Activated naive CD4-positive, alpha-beta T cell treated with anti-CD3 and anti-CD28 coated beads, Interleukin-2, amount 50 U/mL, for 72 hours (primary cell): ENCODE results near the gene ENOX1. TPM values are rescaled to one million over a fixed set of nuclear protein-coding genes. Genes with fewer than 3 reads are reported as not detected.

Source experiments
- ATAC-seq, 2 donors: fragments of 150-1000 bp; cut with Tn5 transposase; 2 replicates each; pipeline ENCODE4 v1.10.0; 2021; ENCODE audit warnings: mild to moderate bottlenecking in 2 of 2, moderate library complexity in 2 of 2
- DNase-seq, 2 donors: peaks; one replicate each; pipeline ENCODE4 v3.0.0; 2021 to 2022; ENCODE audit warnings: low spot score in 2 of 2
- H3K27ac Mint-ChIP-seq, 2 donors: one replicate each; pipeline ENCODE4 v1.8.0; 2022; ENCODE audit warnings: mild to moderate bottlenecking in 2 of 2, mixed read lengths in 2 of 2
- H3K36me3 Mint-ChIP-seq, 2 donors: one replicate each; pipeline ENCODE4 v1.8.0; 2022; ENCODE audit warnings: mixed read lengths in 2 of 2
- H3K9me3 Mint-ChIP-seq, 2 donors: one replicate each; pipeline ENCODE4 v1.8.0; 2022; ENCODE audit warnings: mixed read lengths in 2 of 2
- total RNA-seq, 2 donors: library from RNA; stranded (reverse); gene quantifications; one replicate each; pipeline ENCODE4 v1.2.3, GENCODE V29; 2022

ENOX1 gene
- total RNA-seq, 2 donors from 2014 or later = 1.8 TPM; not detected in 1

DNA sequence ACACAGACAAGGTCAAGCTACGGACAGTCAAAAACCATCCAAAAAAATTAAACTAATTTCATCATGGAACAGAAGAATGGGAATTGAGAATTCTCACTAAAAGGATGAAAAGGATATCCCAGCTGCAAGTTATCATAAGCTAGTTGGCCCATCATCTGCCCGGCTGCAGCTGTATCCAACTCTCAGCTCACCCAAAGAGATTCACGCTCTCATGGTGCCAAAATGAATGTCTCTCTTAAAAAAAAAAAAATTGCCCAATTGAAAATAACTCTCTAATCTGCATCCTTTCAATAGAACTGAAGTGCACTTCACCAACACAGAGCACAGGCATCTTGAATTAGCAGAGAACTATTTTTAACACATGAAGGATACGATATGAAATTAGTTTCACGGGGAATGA, 20.0 kb downstream of the ENOX1 start:
- Mint-ChIP-seq H3K36me3 (no peaks in the 10 kb centered on the region), H3K9me3 (no peaks in the 10 kb centered on the region), H3K27ac (no peak overlapping the region)
- DNase-seq = no peak
- no peak for ATAC-seq

DNA sequence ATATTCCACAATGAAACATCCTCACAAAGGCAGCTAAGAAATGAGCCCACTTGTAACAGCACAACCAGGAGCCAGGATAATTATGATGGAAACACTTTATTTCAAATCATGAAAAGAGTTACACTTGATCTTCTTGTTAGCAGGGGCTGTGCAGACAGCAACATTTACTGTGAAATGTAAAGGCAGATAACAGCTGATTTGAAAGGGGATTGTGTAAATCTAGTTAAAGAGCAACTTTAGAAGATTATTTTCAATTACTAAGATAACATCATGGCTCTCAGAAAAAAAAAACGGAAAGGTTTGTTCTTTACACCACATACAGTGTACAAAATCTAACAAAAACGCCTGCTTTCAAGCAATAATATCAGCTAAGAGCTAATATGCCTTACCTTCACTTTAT, 22.4 kb downstream of the ENOX1 start:
- Mint-ChIP-seq H3K9me3 (no peaks in the 10 kb centered on the region), H3K36me3 (no peaks in the 10 kb centered on the region), H3K27ac (no peak overlapping the region)
- ATAC-seq (no peak), DNase-seq (no peak)

DNA sequence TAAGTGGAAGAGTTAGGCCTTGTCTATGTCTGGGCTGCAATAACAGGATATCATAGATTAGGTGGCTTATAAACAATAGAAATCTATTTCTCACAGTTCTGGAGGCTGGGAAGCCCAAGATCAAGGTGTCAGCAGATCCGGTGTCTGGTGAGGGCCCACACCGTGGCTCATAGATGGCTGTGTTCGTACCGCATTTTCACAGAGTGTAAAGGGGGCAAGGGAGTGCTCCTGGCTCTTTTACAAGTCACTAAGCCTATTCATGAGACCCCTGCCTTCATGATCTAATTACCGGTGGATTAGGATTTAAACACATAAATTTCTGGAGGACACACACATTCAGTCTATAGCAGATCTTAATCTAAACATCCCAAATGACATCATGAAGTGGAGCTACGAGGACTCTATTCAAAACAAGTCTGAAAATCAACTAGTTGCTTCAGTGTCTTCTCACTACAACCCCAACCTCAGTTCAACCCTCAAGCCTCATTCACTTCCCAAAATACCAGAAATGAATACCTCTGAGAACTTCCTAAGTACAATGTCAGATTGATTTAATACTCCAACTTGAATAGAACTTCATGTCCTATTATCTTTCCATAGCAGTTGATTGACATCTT, 23.5 kb downstream of the ENOX1 start:
- DNase-seq = no peak
- Mint-ChIP-seq H3K27ac (no peak overlapping the region), H3K36me3 (no peaks in the 10 kb centered on the region), H3K9me3 (no peaks in the 10 kb centered on the region)
- ATAC-seq = no peak

DNA sequence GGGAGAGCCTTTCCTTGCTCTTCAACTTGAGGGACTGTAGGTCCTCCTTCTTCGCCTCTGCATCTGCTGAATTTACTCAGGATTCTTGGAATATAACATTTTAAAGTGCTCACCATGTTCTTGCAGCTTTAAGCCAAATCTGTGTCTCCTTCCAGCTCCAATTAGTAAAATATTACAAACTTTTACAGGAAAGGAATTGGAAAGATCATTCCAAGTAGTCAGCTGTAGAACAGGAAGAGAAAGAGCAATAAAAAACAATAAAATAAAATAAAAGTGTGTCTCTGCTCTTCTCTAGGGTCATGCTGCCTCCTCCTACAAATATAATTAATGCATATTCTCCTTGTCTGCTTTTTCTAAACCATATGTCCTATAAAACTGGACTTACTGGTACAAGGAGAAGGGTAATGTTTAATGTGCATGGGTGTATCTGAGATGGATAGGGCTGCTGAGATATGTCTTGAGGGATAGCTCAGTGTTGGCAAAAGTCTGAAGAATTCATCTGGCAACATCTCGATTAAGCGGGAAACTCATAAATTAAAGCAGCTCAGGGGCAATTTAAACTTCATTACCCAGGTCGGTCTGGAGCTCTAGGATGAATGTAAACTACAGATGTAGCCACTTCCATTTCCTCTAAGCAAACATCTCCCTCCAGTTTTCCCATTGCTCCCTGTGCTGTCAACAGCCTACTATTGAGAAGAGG, 25.0 kb downstream of the ENOX1 start:
- ATAC-seq (no peak), DNase-seq (no peak)
- H3K9me3 Mint-ChIP-seq = no peaks in the 10 kb centered on the region
- H3K27ac Mint-ChIP-seq = no peak overlapping the region
- H3K36me3 Mint-ChIP-seq = no peaks in the 10 kb centered on the region

DNA sequence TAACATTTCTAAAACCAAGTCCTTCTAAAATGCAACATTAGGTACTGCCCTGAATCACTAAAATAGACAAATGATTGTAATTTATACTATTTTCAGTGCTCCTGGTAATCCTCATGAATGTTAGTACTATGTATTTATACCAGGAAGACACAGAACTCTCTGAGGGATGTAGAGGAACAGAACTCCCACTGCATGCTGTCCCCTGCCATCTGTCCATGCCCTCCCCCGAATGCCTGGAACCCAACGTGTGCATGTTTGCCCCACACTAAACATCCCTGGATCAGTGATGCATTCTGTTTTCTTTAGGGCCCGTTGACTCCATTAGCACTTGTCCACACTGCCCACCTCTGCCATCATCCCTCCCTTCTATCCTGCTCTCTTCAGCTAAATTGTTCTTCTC, 26.5 kb downstream of the ENOX1 start:
- no peak overlapping the region for H3K27ac Mint-ChIP-seq
- ATAC-seq = no peak
- no peak for DNase-seq
- no peaks in the 10 kb centered on the region for H3K9me3 Mint-ChIP-seq
- H3K36me3 Mint-ChIP-seq = no peaks in the 10 kb centered on the region

DNA sequence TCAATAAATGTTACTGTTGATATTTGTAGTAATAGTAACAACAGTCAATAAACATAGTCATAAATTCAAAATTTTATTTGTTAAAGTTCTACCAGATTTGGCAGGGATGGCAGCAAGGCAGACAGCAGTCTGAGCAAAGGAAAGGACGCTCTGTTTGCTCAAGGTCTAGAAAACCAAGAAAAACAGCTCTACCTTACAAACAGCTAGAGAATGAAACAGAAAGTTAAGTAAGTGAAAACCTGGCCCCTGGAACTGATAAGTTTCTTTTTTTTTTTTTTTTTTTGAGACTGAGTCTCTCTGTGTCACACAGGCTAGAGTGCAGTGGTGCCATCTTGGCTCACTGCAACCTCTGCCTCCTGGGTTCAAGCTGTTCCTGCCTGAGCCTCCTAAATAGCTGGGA, 27.9 kb downstream of the ENOX1 start:
- no peaks in the 10 kb centered on the region for H3K36me3 Mint-ChIP-seq
- no peaks in the 10 kb centered on the region for H3K9me3 Mint-ChIP-seq
- DNase-seq (no peak), ATAC-seq (peak in 1 of 2 donors; percentile 58)
- H3K27ac Mint-ChIP-seq = no peak overlapping the region

DNA sequence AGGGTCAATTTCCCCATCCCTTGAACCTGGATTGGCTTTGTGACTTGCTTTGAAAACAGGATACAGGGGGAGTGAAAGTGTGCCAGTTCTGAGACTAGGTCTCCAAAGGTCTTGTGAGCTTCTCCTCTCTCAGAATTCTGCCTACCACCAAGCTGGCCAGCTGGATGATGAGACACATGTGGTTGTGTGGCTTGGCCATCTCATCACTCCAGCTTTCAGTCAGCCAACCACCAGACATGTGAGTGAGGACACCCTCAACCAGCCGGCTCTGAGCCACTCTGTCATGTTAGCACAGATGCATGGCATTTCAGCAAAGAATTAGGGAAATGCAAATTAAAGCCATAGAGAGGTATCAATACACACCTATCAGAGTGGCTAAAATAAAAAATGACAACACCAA, 29.5 kb downstream of the ENOX1 start:
- Mint-ChIP-seq H3K27ac (no peak overlapping the region), H3K36me3 (no peaks in the 10 kb centered on the region), H3K9me3 (no peaks in the 10 kb centered on the region)
- peak in 1 of 2 donors; percentile 37 for ATAC-seq
- no peak for DNase-seq

DNA sequence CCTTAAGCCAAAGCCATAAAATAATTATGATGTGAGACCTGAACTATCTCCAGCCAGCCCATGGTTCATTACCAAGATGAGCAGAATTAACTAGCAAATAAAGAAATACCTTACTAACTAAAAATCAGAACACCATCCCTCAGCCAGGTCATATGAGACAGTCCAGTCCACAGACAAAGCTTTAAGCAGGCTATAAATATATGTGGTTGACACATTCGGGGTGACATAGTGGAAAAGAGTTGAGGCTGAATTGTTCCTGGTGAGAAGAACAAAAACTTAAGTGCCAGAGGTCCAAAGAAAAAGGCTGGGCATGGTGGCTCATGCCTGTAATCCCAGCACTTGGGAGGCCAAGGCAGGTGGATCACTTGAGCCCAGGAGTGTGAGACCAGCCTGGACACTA, 30.9 kb downstream of the ENOX1 start:
- no peaks in the 10 kb centered on the region for H3K9me3 Mint-ChIP-seq
- no peak overlapping the region for H3K27ac Mint-ChIP-seq
- H3K36me3 Mint-ChIP-seq = no peaks in the 10 kb centered on the region
- DNase-seq (no peak), ATAC-seq (no peak)

DNA sequence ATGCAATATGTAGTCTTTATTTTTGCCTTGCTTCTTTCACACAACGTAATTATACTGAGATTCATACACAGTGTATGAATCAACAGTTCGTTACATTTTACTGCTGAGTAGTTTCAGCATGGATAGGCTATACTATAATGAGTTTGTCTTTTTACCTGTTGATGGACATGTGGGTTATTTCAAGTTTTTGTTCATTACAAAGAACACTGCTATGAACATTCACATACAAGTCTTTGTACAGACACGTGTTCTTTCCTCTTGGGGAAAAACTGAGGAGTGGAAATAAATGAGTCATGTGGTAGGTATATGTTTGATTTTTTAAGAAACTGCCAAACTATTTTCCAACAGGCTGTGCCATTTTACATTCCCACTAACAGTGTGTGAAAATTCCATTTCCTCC, 35.1 kb downstream of the ENOX1 start:
- Mint-ChIP-seq H3K36me3 (no peaks in the 10 kb centered on the region), H3K9me3 (no peaks in the 10 kb centered on the region), H3K27ac (no peak overlapping the region)
- peak in 1 of 2 donors; percentile 66 for ATAC-seq
- no peak for DNase-seq

DNA sequence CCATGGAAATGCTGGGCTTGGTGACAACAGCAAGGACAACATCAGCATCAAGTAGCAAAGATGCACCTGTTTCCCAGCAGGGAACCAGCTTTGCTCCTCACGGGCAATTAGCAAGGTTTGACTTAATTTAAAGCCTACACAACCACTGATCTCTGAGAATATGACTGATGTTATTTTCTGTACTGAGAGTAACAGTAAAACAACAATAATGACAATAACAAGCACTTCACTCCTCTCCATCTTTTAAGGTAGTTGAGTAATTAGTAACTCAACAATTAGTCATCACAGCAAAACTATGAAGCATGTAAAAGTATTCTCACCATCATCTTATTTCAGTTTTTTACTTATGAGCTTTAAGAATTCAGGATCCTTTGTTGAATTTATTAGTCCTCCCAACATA, 37.3 kb downstream of the ENOX1 start:
- H3K36me3 Mint-ChIP-seq = peaks cover 0 to 4% of the 10 kb centered on the region in 2 donors
- peak in 1 of 2 donors; percentile 89 for ATAC-seq
- DNase-seq = no peak
- H3K27ac Mint-ChIP-seq = no peak overlapping the region
- peaks cover 0 to 3% of the 10 kb centered on the region in 2 donors for H3K9me3 Mint-ChIP-seq

DNA sequence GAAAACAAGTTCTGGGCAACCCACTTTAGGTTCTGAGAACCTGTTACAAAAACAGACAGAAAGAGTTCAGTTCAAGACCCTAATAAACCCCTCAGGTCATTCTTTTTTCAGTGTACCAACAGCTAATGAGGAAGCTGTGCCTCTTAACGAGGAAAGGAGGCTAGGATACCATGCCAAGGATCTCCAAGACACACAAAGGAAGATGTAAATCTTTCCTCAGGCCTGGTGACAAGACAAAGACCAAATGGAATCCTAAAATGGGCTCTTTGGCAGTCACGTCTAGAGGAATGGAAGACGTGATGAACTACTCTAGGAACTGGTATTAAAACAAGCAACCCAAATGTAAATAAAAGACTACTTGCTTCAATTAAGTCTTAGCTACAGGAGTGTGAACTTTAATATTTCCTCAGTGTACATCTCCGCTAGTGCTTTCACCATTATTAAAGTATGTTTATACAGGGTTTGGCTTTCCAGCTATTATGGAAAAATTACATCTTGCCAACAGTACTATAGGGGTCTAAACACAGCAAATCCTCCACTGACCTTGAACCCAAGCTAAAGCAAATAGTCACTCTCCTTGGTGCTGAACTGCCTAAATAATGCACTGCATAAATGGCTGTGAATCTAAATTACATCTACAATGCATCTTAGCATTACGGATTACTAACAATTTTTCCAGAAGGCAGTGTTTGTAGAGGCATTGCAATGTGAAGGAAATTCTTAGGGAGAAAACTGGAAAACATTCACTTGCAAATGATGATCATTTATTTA, 42.3 kb downstream of the ENOX1 start:
- peaks cover 0 to 6% of the 10 kb centered on the region in 2 donors for H3K9me3 Mint-ChIP-seq
- ATAC-seq (no peak), DNase-seq (no peak)
- H3K36me3 Mint-ChIP-seq = peaks cover 0 to 4% of the 10 kb centered on the region in 2 donors
- no peak overlapping the region for H3K27ac Mint-ChIP-seq

DNA sequence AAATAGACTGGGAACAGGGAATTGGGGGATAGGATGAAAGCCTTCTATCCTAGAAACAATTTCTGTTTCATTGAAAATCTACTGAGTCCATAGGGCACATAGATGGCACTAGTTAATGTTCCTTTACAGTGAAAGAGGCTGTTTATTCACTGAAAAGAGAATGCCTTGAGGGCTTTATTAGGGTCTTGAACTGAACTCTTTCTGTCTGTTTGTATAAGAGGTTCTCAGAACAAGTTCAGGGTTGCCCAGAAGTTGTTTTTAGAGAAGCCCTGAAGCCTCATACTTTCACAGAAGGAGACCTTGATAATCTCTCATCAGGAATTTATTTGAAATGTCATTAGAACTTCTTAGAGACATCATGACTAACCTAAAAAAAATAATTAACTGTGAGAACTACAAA, 43.9 kb downstream of the ENOX1 start:
- ATAC-seq (no peak), DNase-seq (no peak)
- Mint-ChIP-seq H3K36me3 (peaks cover 0 to 4% of the 10 kb centered on the region in 2 donors), H3K9me3 (peaks cover 0 to 6% of the 10 kb centered on the region in 2 donors), H3K27ac (no peak overlapping the region)

DNA sequence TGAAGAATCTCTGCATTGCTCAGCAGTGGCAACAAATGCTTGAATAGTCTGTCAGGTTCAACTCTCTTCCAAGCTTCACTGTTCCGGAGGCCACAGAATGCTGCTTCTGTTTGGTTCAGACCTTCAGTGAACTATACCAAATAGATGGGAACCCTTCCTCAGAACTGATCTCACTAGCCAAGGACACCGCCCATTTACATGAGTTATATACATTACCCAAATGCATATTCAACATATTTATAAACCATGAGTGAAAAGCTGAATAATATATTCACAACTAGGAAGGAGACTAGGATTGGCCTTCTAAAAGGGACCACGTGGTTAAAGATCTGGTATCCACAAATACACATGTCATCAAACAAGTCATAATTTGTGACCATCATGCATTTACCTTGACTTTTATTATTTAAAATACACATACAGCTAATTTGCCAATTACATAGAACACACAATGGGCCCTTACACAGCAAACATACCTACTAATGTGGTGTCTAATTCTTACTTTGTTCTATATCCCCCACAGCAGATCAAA, 49.3 kb downstream of the ENOX1 start:
- H3K9me3 Mint-ChIP-seq = peaks cover 0 to 3% of the 10 kb centered on the region in 2 donors
- no peak for ATAC-seq
- no peak for DNase-seq

DNA sequence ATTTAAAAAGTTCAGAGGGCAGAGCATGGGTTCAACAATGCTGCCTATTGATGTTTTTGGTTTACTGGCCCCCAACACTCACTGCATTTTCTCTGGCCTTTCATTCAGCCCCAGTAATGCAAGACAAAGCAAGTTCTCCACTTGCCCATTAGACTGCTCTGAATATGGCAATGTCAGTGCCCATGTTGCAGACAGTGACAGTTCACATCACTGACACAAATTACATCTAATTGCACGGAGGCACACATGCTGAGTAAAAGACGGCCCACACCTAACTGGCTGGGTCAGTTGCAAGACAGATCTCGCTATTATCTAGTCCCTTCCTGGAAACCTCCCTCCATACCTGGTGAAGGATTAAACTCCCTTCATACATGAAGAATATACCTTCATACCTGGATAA, 54.0 kb downstream of the ENOX1 start:
- no peaks in the 10 kb centered on the region for H3K9me3 Mint-ChIP-seq
- DNase-seq (no peak), ATAC-seq (no peak)
- H3K36me3 Mint-ChIP-seq = no peaks in the 10 kb centered on the region
- no peak overlapping the region for H3K27ac Mint-ChIP-seq

More for the DNA sequence above, 49.3 kb downstream of the ENOX1 start:
- H3K36me3 Mint-ChIP-seq = no peaks in the 10 kb centered on the region
- H3K27ac Mint-ChIP-seq = no peak overlapping the region

DNA sequence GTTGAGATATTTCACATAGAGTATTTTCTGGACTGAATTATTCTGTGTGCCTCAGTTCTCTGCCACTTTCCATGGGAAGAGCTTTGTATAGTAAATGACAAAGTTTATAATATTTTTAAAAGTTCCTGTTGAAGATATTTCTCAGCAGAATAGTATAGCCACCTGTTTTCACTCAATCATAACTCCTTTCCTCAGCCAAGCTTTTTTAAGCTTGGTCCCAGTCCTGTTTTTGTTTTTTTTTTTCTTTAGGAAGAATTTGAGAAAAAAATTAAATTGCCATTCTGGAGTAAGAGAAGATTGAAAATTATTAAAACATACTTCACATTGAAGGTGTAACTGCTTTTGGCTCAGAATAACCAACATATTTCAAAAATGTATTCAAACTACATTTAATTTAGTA, 55.5 kb downstream of the ENOX1 start:
- H3K36me3 Mint-ChIP-seq = no peaks in the 10 kb centered on the region
- no peak overlapping the region for H3K27ac Mint-ChIP-seq
- no peaks in the 10 kb centered on the region for H3K9me3 Mint-ChIP-seq
- ATAC-seq (no peak), DNase-seq (no peak)

DNA sequence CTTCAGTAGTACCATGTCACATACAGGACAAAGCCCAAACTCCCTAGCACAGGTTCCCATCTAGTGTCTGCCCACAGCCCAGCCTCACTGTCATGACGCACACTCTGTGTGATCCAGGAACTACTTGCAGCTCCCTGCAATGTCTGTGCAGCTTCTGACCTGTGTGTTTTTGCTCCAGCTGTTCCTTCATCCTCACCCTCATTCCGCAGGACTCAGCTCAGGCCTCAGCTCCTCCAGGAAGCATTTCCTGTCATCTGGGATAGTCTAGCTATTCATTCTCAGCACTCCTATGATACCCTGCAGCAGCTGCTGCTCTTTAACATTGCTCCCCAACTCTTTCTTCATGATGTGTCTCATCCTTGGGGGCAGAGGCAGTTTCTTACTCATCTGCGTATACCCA, 56.1 kb downstream of the ENOX1 start:
- DNase-seq (no peak), ATAC-seq (no peak)
- no peak overlapping the region for H3K27ac Mint-ChIP-seq
- no peaks in the 10 kb centered on the region for H3K36me3 Mint-ChIP-seq
- H3K9me3 Mint-ChIP-seq = no peaks in the 10 kb centered on the region

DNA sequence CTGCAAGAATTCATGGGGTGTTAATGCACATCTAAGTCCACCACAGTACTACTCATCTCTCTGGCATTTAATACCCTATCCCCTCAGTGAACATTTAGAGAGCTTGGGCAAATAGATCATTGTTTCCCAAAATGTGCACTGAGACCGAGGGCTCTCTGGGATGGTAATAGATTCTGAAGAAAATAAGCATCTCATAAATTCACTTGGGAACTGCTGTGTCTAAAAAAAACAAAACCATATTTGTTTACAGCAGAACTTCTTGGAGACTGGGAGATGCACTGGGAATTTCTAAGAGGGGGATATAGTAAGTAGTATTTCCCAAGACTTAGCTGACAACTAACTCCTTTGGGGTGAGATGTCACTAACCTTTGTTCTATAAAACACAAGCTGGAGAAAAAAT, 58.4 kb downstream of the ENOX1 start:
- DNase-seq (no peak), ATAC-seq (no peak)
- no peak overlapping the region for H3K27ac Mint-ChIP-seq
- H3K9me3 Mint-ChIP-seq = no peaks in the 10 kb centered on the region
- no peaks in the 10 kb centered on the region for H3K36me3 Mint-ChIP-seq
